GM10248 (cell line): ENCODE data around the gene ETHE1.

Experiments used
- CTCF ChIA-PET: fragments of 300-600 bp; sonication (Branson Sonifier 250); formaldehyde crosslinking; extraction: SDS; loops from one replicate; lab custom pipeline; 2021; ENCODE audit warnings: antibody characterized with exemption; lab: Yijun Ruan, JAX
- POLR2A ChIA-PET: fragments of 350-650 bp; sonication (Branson Sonifier 250); formaldehyde crosslinking; extraction: SDS; loops from one replicate; lab custom pipeline; 2020; ENCODE audit warnings: antibody characterized with exemption; lab: Yijun Ruan, JAX
- DNase-seq: peaks from one replicate; pipeline ENCODE4 v3.0.0; 2012; ENCODE audit errors: extremely low spot score
- TF ChIP-seq, protein P1 (sequence below): IDR thresholded peaks from 2 replicates; pipeline ENCODE4 v1.5.1; 2012; ENCODE audit warnings: mild to moderate bottlenecking, low read depth; ENCODE audit errors: extremely low read depth, missing control alignments, control extremely low read depth

The ETHE1 gene

GRCh38 chr19:43471091-43471490, 55.9 kb downstream of the ETHE1 start:
- TF ChIP-seq, protein P1, sequence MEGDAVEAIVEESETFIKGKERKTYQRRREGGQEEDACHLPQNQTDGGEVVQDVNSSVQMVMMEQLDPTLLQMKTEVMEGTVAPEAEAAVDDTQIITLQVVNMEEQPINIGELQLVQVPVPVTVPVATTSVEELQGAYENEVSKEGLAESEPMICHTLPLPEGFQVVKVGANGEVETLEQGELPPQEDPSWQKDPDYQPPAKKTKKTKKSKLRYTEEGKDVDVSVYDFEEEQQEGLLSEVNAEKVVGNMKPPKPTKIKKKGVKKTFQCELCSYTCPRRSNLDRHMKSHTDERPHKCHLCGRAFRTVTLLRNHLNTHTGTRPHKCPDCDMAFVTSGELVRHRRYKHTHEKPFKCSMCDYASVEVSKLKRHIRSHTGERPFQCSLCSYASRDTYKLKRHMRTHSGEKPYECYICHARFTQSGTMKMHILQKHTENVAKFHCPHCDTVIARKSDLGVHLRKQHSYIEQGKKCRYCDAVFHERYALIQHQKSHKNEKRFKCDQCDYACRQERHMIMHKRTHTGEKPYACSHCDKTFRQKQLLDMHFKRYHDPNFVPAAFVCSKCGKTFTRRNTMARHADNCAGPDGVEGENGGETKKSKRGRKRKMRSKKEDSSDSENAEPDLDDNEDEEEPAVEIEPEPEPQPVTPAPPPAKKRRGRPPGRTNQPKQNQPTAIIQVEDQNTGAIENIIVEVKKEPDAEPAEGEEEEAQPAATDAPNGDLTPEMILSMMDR: no peak
- CTCF ChIA-PET: no interaction called here
- no peak for DNase-seq
- POLR2A ChIA-PET: no interaction called here

DNA sequence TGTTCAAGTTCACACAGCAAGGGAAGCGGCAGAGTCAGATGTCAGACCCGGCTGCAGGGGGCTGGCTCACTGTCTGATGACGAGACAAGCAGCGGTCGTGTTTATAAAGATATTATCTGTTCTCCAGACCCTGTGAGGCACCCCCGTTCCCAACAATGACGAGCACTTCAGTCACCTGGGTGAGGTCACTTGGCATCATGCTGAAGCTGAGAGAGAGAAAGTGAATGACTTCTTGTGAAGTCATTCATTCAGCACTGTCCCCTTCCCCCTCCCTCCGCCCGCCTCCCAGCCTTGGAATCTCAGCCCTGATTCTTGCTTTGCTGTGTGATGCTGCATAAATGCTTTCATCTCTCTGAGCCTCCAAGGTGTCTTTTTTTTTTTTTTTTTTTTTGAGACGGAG, 56.7 kb downstream of the ETHE1 start:
- TF ChIP-seq, protein P1: no peak
- ChIA-PET CTCF (no interaction called here), POLR2A (no interaction called here)
- DNase-seq: no peak

DNA sequence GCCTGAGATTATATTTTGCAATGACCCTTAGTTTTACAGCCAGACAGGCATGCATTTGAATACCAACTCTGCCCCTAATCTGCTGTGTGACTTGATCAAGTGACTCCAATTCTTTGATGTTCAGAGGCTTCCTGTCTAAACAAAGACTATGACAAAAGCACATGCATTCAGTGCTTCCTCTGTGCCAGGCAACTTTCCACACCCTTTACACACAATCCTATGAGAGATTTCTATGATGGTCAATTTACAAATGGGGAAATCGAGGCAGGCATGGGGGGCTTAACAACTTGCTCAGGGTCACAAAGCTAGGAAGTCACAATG, 57.9 kb downstream of the ETHE1 start:
- DNase-seq: no peak
- TF ChIP-seq, protein P1: no peak
- ChIA-PET POLR2A (no interaction called here), CTCF (interaction anchor here (0.9 kb wide), 1 partner anchor 22 kb away, joined by 4 read pairs; no protein-coding TSS in a partner anchor)

- ChIA-PET POLR2A (no interaction called here), CTCF (interaction anchor here (0.8 to 1.3 kb wide), 3 partner anchors 21 to 56 kb away, joined by 3 to 4 read pairs (median 3); no protein-coding TSS in a partner anchor)
- DNase-seq: no peak
- TF ChIP-seq, protein P1: no peak
Measured at GRCh38 chr19:43468354-43469159, 58.4 kb downstream of the ETHE1 start.

- POLR2A ChIA-PET: no interaction called here
- TF ChIP-seq, protein P1: no peak
- DNase-seq: no peak
- CTCF ChIA-PET: interaction anchor here (0.8 to 1.3 kb wide), 3 partner anchors 52 to 57 kb away, joined by 3 read pairs; no protein-coding TSS in a partner anchor
Measured at GRCh38 chr19:43467730-43468129, 59.3 kb downstream of the ETHE1 start.

DNA sequence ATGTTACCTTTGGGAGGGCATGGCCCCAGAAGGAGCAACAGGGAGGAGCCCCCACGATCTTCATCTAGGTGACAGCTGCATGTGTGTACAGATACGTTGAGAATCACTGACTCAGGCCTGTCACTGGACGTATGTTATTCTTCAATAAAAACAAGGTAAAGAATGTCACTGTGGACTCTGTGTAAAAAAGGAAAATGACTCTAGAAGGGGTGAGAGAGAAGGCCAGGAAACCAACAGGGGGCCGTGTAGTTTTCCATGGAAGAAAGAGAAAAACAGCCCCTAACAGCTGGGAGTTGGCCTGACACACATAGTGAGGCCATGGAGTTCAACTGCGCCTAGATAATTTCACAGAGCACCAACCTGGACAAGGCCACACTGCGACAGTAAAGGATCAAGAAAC, 59.7 kb downstream of the ETHE1 start:
- ChIA-PET CTCF (interaction anchor here (0.8 to 1.3 kb wide), 3 partner anchors 52 to 57 kb away, joined by 3 read pairs; no protein-coding TSS in a partner anchor), POLR2A (no interaction called here)
- no peak for DNase-seq
- TF ChIP-seq, protein P1: no peak
